ENCODE results near the gene STIP1.

DNA sequence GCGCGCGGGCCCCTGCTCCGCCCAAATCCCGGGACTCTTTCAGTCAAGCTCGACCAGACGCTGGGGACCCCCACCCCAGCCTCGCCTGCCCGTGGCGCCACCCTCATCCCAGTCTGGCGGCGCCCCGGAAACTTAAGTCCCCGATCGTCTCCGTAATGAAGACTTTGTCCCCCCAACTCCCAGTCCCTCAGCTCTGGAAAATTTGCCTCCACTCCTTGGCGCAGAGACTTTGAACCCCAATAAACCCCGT lies 65.7 kb downstream of the STIP1 start:
- TF ChIP-seq, protein P1, sequence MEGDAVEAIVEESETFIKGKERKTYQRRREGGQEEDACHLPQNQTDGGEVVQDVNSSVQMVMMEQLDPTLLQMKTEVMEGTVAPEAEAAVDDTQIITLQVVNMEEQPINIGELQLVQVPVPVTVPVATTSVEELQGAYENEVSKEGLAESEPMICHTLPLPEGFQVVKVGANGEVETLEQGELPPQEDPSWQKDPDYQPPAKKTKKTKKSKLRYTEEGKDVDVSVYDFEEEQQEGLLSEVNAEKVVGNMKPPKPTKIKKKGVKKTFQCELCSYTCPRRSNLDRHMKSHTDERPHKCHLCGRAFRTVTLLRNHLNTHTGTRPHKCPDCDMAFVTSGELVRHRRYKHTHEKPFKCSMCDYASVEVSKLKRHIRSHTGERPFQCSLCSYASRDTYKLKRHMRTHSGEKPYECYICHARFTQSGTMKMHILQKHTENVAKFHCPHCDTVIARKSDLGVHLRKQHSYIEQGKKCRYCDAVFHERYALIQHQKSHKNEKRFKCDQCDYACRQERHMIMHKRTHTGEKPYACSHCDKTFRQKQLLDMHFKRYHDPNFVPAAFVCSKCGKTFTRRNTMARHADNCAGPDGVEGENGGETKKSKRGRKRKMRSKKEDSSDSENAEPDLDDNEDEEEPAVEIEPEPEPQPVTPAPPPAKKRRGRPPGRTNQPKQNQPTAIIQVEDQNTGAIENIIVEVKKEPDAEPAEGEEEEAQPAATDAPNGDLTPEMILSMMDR (IDR thresholded peaks at IDR 0.05), result no peak
- TF ChIP-seq POLR2A (IDR thresholded peaks at IDR 0.05) (no peak), EP300 (IDR thresholded peaks at IDR 0.05) (no peak)

Data from tibial nerve (tissue), 4 donors.